GM11168 (cell line): Measurements from ENCODE around the gene KBTBD13.

ENCODE experiments used
- in situ Hi-C: fragments of 300-500 bp; cut with MboI; formaldehyde crosslinking; loops from one replicate; pipeline ENCODE4 v1.12.0; 2022; ENCODE audit warnings: low sequenced_read_pairs; ENCODE audit not compliant: unreplicated experiment

Gene KBTBD13

GRCh38 chr15:65050270-65050669, 26.3 kb upstream of the KBTBD13 start:
- in situ Hi-C loops: no loop called here

- in situ Hi-C loops: no loop called here
These were observed 25.3 kb upstream of the KBTBD13 start for GRCh38 chr15:65051266-65051665.

DNA sequence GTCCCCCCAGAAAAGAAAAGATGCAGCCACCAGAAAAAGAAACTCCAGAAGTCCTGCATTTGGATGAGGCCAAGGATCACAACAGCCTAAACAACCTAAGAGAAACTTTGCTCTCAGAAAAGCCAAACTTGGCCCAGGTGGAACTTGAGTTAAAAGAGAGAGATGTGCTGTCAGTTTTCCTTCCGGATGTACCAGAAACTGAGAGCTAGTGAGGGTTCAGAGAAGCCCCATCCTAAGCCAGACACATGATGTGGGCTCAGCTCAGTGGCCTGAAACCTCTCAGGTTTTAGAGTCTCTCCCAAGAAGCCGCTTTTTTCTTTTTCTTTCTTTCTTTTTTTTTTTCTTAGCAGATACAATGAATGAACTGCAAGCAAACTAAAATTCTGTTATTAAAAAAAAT, 23.6 kb upstream of the KBTBD13 start:
- in situ Hi-C loops: no loop called here

DNA sequence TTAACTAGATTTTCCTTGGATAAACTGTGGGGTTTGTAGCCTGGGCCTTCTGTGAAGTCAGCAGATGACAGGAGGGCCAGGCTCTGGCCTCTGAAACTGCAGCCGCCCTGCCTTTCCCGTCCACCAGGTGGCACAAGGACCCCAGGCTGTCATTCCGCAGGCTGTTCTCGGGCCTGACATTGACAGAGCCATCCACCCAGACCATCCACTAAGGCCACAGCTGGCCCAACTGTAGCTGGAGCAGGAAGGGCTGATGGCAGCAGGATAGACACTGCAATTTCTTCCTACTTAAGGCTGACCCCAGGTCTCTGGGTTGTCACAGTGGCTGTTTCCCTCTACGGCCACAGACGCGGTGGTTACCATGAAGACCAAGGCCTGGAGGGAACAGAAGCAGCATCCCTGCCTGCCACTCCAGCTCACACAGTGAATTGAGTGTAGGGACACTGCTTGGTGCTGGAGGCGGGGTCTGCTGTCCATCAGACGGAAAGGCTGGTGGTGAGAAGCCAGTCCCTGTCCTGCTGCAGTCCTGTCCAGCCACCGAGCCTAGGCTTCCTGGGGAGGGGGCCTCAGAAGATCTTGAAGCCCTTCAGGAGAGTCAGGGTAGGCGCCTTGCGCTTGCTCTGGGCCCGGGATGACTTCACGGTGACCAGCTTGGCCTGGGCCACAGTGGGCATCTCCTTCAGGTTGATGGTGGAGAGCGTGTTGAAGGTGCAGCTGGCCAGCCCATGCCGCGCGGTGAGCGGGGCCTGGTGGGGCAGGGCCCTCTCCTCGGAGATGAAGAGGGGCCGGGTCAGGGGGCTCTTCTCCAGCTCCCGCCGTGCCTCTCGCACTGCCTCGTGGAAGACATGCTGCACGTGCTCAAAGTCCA, 22.0 kb upstream of the KBTBD13 start:
- in situ Hi-C loops: no loop called here

DNA sequence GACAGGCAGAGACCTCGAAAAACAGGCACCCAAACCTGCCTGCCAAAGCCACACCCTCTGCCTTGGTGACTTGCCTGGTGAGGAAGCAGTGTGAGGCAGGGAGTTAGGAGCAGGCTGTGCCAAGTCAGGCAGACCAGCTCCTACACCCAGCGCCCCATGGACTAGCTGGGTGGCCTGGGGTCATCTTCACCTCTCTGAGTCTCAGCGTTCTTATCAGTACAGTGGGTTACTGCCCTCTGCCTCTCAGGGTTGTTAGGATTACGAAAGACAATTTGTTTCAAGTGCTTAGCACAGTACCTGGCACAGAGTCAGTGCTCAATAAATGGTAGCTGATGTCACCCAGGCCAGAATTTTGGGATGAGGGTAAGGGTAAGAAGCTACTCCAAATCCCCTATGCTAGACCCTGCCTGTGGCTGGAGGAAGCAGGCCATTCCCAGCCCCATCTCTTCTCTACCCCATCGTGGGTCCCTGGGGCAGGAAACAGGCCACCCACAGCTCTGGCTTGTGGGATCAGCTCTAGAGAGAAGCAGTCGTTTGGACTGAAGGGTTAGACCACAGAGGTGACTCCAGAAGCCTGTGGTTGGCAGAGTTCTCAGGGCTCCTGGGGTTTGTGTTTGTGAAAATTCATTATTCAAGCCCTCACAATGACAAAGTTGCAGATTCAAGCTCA, 21.2 kb upstream of the KBTBD13 start:
- in situ Hi-C loops: no loop called here

DNA sequence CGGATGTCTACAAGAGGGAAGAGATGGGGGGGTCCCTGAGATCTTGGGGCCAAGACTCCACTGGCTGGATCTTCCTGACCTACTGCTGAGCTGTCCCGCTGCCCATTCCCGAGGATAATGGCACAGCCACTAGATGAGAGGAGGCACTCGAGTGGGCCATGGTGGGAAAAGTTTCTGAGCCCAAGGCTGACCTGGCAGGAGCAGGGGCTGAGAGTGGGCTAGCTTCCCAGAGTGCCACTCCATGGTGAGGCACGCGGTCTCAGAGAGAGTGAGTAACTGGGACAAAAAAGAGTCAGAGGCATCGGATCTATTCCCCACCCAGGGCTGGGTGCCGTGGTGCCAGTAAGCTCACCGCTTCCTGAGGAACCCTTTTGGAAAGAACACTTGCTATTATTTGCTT, 20.4 kb upstream of the KBTBD13 start:
- in situ Hi-C loops: no loop called here

DNA sequence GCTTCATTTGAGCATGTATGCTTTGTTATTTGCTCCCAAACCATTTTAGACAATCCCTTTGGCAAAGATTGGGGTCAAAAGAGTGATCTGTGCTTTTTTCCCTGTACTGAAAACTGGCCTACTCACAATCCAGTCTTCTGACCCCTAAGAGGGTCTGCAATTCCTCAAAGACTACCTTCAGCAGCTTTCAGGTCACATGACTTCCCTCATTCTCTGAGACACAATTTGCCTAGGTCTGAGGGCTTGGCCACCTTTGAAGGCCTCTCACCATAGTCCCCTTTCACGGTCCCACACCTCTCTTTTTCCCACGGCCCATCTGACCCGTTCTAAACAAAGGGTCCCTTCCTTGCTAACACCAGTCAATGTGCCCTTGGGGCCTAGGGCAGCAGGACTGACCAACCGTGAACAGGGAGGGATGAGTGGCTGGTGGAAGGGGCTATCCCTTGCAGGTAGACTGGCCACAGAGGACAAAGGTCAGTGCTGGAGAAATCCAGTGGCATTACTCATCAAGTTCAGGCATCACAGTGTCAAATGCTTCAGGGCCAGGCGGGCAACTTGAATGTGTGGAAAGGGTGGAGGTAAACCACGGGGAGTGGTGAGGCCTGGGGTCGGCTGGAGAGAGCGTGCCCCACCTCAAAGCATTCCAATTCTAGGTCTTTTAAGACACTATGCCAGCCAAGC, 19.5 kb upstream of the KBTBD13 start:
- in situ Hi-C loops: no loop called here

GRCh38 chr15:65057549-65057940, 19.0 kb upstream of the KBTBD13 start:
- in situ Hi-C loops: no loop called here

- in situ Hi-C loops: no loop called here
These were observed 17.9 kb upstream of the KBTBD13 start for GRCh38 chr15:65058394-65059368.

GRCh38 chr15:65059369-65059750, 17.2 kb upstream of the KBTBD13 start:
- in situ Hi-C loops: no loop called here

DNA sequence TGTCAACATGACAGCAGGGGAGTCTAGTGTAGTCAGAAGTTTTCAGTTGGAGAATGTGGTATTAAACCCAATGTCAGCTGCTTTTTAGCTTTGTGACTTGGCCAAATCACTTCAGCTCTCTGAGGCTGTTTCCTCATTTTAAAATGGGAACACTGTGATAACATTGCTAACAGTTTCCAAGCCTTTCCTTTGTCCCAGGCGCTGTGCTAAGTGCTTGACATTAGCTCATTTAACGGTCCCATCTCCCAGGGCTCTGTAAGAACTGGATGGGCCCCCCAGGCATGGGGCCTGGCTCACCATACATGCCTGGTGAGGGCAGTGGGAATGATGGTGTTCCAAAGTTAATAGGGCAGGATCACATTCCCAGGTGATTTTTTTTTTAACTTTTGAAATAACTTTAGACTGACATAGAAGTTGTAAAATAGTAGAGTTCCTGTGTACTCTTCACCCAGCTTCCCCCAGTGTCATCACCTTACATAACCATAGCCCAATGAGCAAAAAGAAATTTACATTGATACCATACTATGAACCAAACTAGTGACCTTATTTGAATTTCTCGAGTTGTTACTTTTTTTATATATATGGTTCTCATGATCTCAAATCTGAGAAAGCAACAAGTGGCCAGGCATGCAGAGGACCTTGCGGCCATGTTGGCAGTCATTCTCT, 16.5 kb upstream of the KBTBD13 start:
- in situ Hi-C loops: no loop called here

- in situ Hi-C loops: no loop called here
These were observed 15.7 kb upstream of the KBTBD13 start for GRCh38 chr15:65060641-65061397.

GRCh38 chr15:65062061-65062460, 14.5 kb upstream of the KBTBD13 start:
- in situ Hi-C loops: no loop called here

- in situ Hi-C loops: no loop called here
These were observed 13.8 kb upstream of the KBTBD13 start for GRCh38 chr15:65062726-65063125.

DNA sequence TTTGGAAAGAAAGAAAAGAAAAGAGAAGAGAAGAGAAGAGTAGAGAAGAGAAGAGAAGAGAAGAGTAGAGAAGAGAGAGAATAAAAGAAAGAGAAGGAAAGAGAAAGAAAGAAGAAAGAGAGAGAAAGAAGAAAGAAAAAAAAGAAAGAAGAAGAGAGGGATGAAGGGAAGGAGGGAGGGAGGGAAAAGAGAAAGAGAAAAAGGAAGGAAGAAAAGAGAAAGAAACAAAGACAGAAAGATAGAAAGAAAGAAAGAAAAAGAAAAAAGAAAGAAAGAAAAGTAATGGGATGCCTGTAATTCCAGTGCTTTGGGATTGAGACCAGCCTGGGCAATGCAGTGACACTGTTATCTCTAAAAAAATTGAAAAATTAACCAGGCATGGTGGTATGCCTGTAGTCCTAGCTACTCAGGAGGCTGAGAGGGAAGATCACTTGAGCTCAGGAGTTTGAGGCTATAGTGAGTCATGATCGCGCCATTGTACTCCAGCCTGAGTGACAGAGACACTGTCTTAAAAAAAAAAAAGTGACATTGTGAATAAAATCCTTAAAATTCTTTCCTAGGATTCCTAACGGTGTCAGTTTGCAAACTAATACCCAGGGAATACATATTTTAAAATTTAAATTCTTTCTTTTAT, 10.4 kb upstream of the KBTBD13 start:
- in situ Hi-C loops: no loop called here

GRCh38 chr15:65066635-65067316, 9.8 kb upstream of the KBTBD13 start:
- in situ Hi-C loops: no loop called here

GRCh38 chr15:65067317-65067644, 9.3 kb upstream of the KBTBD13 start:
- in situ Hi-C loops: no loop called here
